Bronchial epithelial cell (primary cell): ENCODE data around the gene TCHHL1. TPM values are rescaled to one million over a fixed set of nuclear protein-coding genes. Genes with fewer than 3 reads are reported as not detected.

Experiments
- DNase-seq: peaks from one replicate; pipeline ENCODE4 v3.0.0-alpha.2; 2010; ENCODE audit warnings: low read depth
- FAIRE-seq: peaks from 2 replicates; lab custom pipeline; 2011; peaks lifted over from hg19 to GRCh38; lab: Jason Lieb, UNC
- H3K27me3 ChIP-seq: 2 replicates; pipeline ENCODE4 v1.5.1; 2011; ENCODE audit warnings: low read length; ENCODE audit not compliant: control insufficient read depth, insufficient read depth
- H3K36me3 ChIP-seq: 2 replicates; pipeline ENCODE4 v1.5.1; 2011; ENCODE audit warnings: low read length; ENCODE audit not compliant: control insufficient read depth, insufficient read depth
- H3K4me3 ChIP-seq: 2 replicates; pipeline ENCODE4 v1.5.1; 2011; ENCODE audit warnings: mild to moderate bottlenecking, low read depth, low read length, control low read depth
- total RNA-seq: library from RNA; depleted of rRNA; stranded (reverse); fragments of >200 nt; gene quantifications from 2 replicates; pipeline ENCODE4 v1.2.1, GENCODE V29; 2014
- TF ChIP-seq, protein P1 (sequence below): IDR thresholded peaks from 2 replicates; pipeline ENCODE4 v1.5.1; 2011; ENCODE audit warnings: mild to moderate bottlenecking, moderate library complexity, low read length, control low read depth, inconsistent platforms; ENCODE audit not compliant: insufficient read depth, severe bottlenecking

TCHHL1 gene
- total RNA-seq, 1 donor from 2014 or later = not detected

- TF ChIP-seq, protein P1, sequence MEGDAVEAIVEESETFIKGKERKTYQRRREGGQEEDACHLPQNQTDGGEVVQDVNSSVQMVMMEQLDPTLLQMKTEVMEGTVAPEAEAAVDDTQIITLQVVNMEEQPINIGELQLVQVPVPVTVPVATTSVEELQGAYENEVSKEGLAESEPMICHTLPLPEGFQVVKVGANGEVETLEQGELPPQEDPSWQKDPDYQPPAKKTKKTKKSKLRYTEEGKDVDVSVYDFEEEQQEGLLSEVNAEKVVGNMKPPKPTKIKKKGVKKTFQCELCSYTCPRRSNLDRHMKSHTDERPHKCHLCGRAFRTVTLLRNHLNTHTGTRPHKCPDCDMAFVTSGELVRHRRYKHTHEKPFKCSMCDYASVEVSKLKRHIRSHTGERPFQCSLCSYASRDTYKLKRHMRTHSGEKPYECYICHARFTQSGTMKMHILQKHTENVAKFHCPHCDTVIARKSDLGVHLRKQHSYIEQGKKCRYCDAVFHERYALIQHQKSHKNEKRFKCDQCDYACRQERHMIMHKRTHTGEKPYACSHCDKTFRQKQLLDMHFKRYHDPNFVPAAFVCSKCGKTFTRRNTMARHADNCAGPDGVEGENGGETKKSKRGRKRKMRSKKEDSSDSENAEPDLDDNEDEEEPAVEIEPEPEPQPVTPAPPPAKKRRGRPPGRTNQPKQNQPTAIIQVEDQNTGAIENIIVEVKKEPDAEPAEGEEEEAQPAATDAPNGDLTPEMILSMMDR = no peak
- H3K4me3 ChIP-seq = no peak overlapping the region
- H3K36me3 ChIP-seq = no peaks in the 10 kb centered on the region
- peak; percentile 93 for DNase-seq
- no peak for FAIRE-seq
- peaks cover 2% of the 10 kb centered on the region for H3K27me3 ChIP-seq
These were observed 39.4 kb downstream of the TCHHL1 start for GRCh38 chr1:152049291-152050083.

DNA sequence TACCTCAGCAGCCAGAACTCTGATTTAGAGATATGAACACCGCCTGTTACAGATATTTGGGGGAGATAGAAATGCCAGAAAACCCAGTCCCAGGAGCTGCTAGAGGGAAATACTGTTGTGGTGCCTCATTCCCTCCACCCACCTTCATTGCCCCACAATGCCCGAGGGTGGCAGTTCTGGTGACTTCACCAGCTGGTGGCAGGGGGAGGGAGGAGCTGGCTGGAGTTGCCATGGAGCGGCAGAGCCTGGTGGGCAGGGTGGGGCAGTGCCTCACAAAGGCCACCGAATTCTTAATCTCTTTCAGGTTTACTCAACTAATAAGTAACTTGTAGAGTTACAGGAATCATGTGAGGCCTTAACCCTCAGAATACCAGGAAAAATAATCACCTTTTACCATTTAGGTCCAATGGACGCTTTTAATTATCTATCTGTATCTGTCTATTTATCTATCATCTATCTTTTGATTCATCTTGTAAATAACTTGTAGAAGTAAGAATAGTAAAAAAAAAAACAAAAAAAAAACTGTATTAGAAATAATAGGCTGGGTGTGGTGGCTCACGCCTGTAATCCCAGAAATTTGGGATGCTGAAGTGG is 40.4 kb downstream of the TCHHL1 start:
- DNase-seq (peak; percentile 95), FAIRE-seq (no peak)
- Histone ChIP-seq H3K4me3 (no peak overlapping the region), H3K27me3 (peaks cover 2% of the 10 kb centered on the region), H3K36me3 (no peaks in the 10 kb centered on the region)
- TF ChIP-seq, protein P1 = no peak

DNA sequence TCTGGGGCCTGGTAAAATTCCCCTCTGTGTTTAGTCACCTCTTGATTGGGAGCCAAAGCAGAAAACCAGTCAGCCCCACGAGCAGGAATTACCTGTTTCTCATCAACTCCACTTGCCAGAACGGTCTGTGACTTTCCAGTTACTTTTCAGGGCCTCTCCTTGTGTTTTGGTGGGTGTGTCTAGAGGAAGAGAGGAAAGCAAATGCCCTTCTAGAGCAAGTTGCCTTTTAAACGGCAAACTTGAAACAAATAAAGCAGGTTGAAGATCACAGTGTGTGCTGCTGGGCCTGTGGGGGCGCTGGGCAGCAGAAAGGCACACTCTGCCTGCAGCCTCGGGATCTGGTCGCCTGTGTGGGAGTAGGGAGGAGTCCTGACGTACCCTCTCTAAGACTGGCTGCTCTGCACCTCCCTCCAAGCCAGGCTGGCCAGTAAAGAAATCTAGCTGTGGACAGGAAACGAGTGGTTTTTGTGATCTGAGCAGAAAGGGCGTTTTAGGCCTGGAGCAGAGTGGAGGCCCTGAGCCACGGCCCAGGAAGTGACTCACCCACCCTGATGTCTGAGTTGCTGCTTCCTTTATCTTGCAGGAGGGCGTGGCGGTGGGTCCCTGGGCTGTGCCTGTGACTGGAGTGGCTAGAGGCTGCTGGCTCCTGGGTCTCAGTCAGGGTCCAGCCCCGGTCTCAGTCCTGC is 41.0 kb downstream of the TCHHL1 start:
- FAIRE-seq (peak; percentile 28), DNase-seq (peak; percentile 98)
- Histone ChIP-seq H3K36me3 (no peaks in the 10 kb centered on the region), H3K27me3 (no peaks in the 10 kb centered on the region), H3K4me3 (peak overlapping the region; percentile 10)
- TF ChIP-seq, protein P1 = peak; percentile 24

DNA sequence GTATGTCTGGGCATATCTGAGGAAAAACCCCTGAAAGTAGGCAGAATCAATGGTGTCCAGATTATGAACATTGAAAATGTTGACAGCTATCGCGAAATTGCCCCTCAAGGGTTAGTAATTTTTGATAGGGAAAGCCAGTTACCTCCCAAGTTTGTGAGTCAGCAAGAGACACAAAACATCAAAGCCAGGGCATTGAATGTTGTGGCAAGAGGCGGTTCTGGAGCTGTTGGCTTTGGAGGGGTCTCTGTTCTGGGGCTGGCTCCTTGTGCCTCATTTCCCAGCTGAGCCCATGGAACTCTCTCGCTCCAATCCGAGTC is 41.5 kb downstream of the TCHHL1 start:
- TF ChIP-seq, protein P1 = no peak
- DNase-seq (no peak), FAIRE-seq (no peak)
- Histone ChIP-seq H3K36me3 (no peaks in the 10 kb centered on the region), H3K4me3 (peak overlapping the region; percentile 3), H3K27me3 (no peaks in the 10 kb centered on the region)

DNA sequence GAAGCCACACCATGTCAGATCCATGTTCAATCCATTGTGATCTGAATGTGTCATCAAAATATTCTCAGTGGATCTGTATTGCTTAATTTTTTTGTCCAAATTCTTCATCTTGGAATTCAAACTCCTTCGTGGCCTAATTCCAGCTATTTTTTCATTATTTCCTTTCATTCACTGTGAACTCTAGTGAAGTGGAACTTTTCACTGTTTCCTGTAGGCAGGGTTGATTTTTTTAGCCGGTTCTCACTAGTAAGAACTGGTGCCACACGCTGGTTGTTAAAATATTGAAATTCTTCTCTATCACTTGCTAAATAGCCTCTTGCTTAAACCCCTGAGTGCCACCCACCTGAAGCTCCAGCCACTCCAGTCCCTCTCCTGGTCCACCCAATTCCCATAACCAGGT is 44.5 kb downstream of the TCHHL1 start:
- no peaks in the 10 kb centered on the region for H3K36me3 ChIP-seq
- H3K4me3 ChIP-seq = no peak overlapping the region
- DNase-seq = no peak
- H3K27me3 ChIP-seq = no peaks in the 10 kb centered on the region
- no peak for FAIRE-seq
- TF ChIP-seq, protein P1 = no peak
